CD4-positive, alpha-beta memory T cell (primary cell): ENCODE data around the gene CES3. TPM values are rescaled to one million over a fixed set of nuclear protein-coding genes. Genes with fewer than 3 reads are reported as not detected.
"Not testable (repeated sequence)": the region's sequence is repeated elsewhere in the genome, so short reads cannot be mapped to it uniquely, and the experiment has no call there.

ENCODE experiments used
- CTCF ChIA-PET: fragments of 350-600 bp; sonication (Branson Sonifier 250); formaldehyde crosslinking; loops from one replicate; lab custom pipeline; 2021; ENCODE audit warnings: inconsistent platforms; ENCODE audit not compliant: partially characterized antibody; lab: Charles Lee
- POLR2A ChIA-PET: fragments of 350-600 bp; sonication (Branson Sonifier 250); formaldehyde crosslinking; loops from one replicate; lab custom pipeline; 2021; ENCODE audit not compliant: partially characterized antibody; lab: Charles Lee
- DNase-seq, 5 donors: peaks; one replicate each; pipeline versions ENCODE4 v3.0.0 to v3.0.0-alpha.2; 2020 to 2022; ENCODE audit warnings: mixed read lengths in 1 of 5
- H3K27ac ChIP-seq: one replicate; pipeline ENCODE4 v1.7.0; 2013; ENCODE audit warnings: low read depth, low read length
- H3K27me3 ChIP-seq: 2 replicates; pipeline ENCODE4 v1.7.0; 2013; ENCODE audit warnings: mild to moderate bottlenecking, low read length, moderate library complexity; ENCODE audit not compliant: insufficient read depth
- H3K36me3 ChIP-seq: 2 replicates; pipeline ENCODE4 v1.7.0; 2013; ENCODE audit warnings: mild to moderate bottlenecking, low read length, moderate library complexity; ENCODE audit not compliant: insufficient read depth
- H3K4me1 ChIP-seq: 2 replicates; pipeline ENCODE4 v1.7.0; 2013; ENCODE audit warnings: mild to moderate bottlenecking, low read length, moderate library complexity; ENCODE audit not compliant: insufficient read depth
- H3K4me3 ChIP-seq, 2 donors: one replicate each; pipeline ENCODE4 v1.7.0; 2013; ENCODE audit warnings: low read length in 2 of 2, mild to moderate bottlenecking in 1 of 2
- H3K9me3 ChIP-seq, 2 donors: one replicate each; pipeline ENCODE4 v1.7.0; 2013; ENCODE audit warnings: low read length in 2 of 2, control low read depth in 1 of 2; ENCODE audit not compliant: control insufficient read depth in 1 of 2
- H3K27ac Mint-ChIP-seq, 7 donors: one replicate each; pipeline ENCODE4 v1.8.0; 2020 to 2021; ENCODE audit warnings: mixed read lengths in 7 of 7, mild to moderate bottlenecking in 6 of 7, inconsistent platforms in 3 of 7, moderate library complexity in 3 of 7
- H3K27me3 Mint-ChIP-seq, 2 donors: one replicate each; pipeline ENCODE4 v1.8.0; 2020 to 2021; ENCODE audit warnings: mixed read lengths in 2 of 2
- H3K36me3 Mint-ChIP-seq, 2 donors: one replicate each; pipeline ENCODE4 v1.8.0; 2020 to 2021; ENCODE audit warnings: mixed read lengths in 2 of 2, inconsistent platforms in 1 of 2, mild to moderate bottlenecking in 1 of 2
- H3K4me1 Mint-ChIP-seq, 4 donors: one replicate each; pipeline ENCODE4 v1.8.0; 2020 to 2021; ENCODE audit warnings: mixed read lengths in 4 of 4, mild to moderate bottlenecking in 1 of 4
- H3K4me3 Mint-ChIP-seq, 8 donors: one replicate each; pipeline ENCODE4 v1.8.0; 2020 to 2021; ENCODE audit warnings: mixed read lengths in 8 of 8, mild to moderate bottlenecking in 7 of 8, moderate library complexity in 6 of 8, inconsistent platforms in 3 of 8
- H3K9me3 Mint-ChIP-seq, 8 donors: one replicate each; pipeline ENCODE4 v1.8.0; 2020 to 2021; ENCODE audit warnings: mixed read lengths in 8 of 8, mild to moderate bottlenecking in 5 of 8, inconsistent platforms in 3 of 8, moderate library complexity in 1 of 8
- intact Hi-C: fragments of 100-400 bp; cut with micrococcal nuclease; formaldehyde crosslinking; loops from one replicate; pipeline ENCODE4 v1.15.1; 2023
- polyA plus RNA-seq, 2 donors: library from polyadenylated mRNA; unstranded; fragments of 300-500 nt; fragmentation: Illumina TruSeq; gene quantifications; one replicate each; pipeline ENCODE4 v1.2.3, GENCODE V29; 2021
- total RNA-seq, 2 experiments: library from RNA; stranded (reverse); gene quantifications; one replicate each; pipeline ENCODE4 v1.2.3, GENCODE V29; 2021

CES3 gene
- total and polyA plus RNA-seq, 4 experiments from 2014 or later: 0.32 to 0.61 TPM; not detected in 2

- ChIA-PET CTCF (interaction anchor here (1.0 to 1.6 kb wide), 3 partner anchors 10 to 103 kb away, joined by 3 to 5 read pairs (median 3); partner anchors contain the start of gene NAE1), POLR2A (interaction anchor here (0.9 to 2.3 kb wide), 10 partner anchors 8 to 337 kb away, joined by 3 to 13 read pairs (median 5); partner anchors contain the start of genes E2F4, FBXL8, NAE1 and PDP2)
- no peaks in the 10 kb centered on the region for H3K27me3 ChIP-seq
- peaks cover 6% of the 10 kb centered on the region for H3K36me3 ChIP-seq
- peak overlapping the region; percentile 82 to 98 for H3K4me3 ChIP-seq
- peak overlapping the region; percentile 97 to 99 (median 99) for H3K27ac Mint-ChIP-seq
- H3K4me1 ChIP-seq: peaks cover 49% of the 10 kb centered on the region
- H3K27me3 Mint-ChIP-seq: no peaks in the 10 kb centered on the region
- H3K4me3 Mint-ChIP-seq: peak overlapping the region; percentile 93 to 100 (median 99)
- H3K9me3 ChIP-seq: no peaks in the 10 kb centered on the region
- no peak for DNase-seq
- H3K27ac ChIP-seq: peak overlapping the region; percentile 97
- intact Hi-C loops: loop anchor here (2.0 kb wide), 1 partner anchor 61 kb away; no protein-coding TSS in a partner anchor
- peaks cover 31 to 70% (median 51%) of the 10 kb centered on the region in 4 donors for H3K4me1 Mint-ChIP-seq
- no peaks in the 10 kb centered on the region for H3K9me3 Mint-ChIP-seq
- peaks cover 10 to 56% of the 10 kb centered on the region in 2 donors for H3K36me3 Mint-ChIP-seq
These were observed 27.3 kb upstream of the CES3 start for GRCh38 chr16:66933776-66934137.

GRCh38 chr16:66934138-66934838 lies 26.8 kb upstream of the CES3 start, which contains the start of gene CIAO2B:
TSS of gene CIAO2B (minus strand) at chr16:66934402. CDS start at chr16:66934364, 38 bp downstream.
- ChIA-PET POLR2A (interaction anchor here (0.7 to 2.3 kb wide), 11 partner anchors 9 to 337 kb away, joined by 3 to 13 read pairs (median 4); partner anchors contain the start of genes E2F4, FBXL8, NAE1 and PDP2), CTCF (interaction anchor here (1.2 kb wide), 1 partner anchor 104 kb away, joined by 5 read pairs; the partner anchor contains the start of gene NAE1)
- H3K27me3 ChIP-seq: no peaks in the 10 kb centered on the region
- Mint-ChIP-seq H3K9me3 (no peaks in the 10 kb centered on the region), H3K27me3 (no peaks in the 10 kb centered on the region), H3K27ac (peak within 1 kb of the TSS; percentile 97 to 99 (median 99)), H3K4me1 (peaks cover 31 to 72% (median 51%) of the 10 kb centered on the region in 4 donors), H3K36me3 (peaks cover 10 to 60% of the 10 kb centered on the region in 2 donors), H3K4me3 (peak within 1 kb of the TSS; percentile 93 to 100 (median 99))
- intact Hi-C loops: loop anchor here (2.0 kb wide), 1 partner anchor 61 kb away; no protein-coding TSS in a partner anchor
- no peaks in the 10 kb centered on the region for H3K9me3 ChIP-seq
- H3K27ac ChIP-seq: peak within 1 kb of the TSS; percentile 97
- H3K4me1 ChIP-seq: peaks cover 49% of the 10 kb centered on the region
- peaks cover 8% of the 10 kb centered on the region for H3K36me3 ChIP-seq
- H3K4me3 ChIP-seq: peak within 1 kb of the TSS; percentile 88 to 98
- DNase-seq: peak; percentile 88 to 93 (median 90)

GRCh38 chr16:66934839-66935313 lies 26.2 kb upstream of the CES3 start:
- H3K9me3 ChIP-seq, CTCF ChIA-PET, DNase-seq, H3K27me3 Mint-ChIP-seq, H3K27me3 ChIP-seq, H3K9me3 Mint-ChIP-seq: not testable (repeated sequence)
- POLR2A ChIA-PET: interaction anchor here (0.7 to 2.3 kb wide), 7 partner anchors 9 to 336 kb away, joined by 3 to 13 read pairs (median 6); partner anchors contain the start of genes FBXL8, NAE1, PDP2 and TRADD
- H3K36me3 ChIP-seq: peaks cover 14% of the 10 kb centered on the region
- peak overlapping the region; percentile 97 for H3K27ac ChIP-seq
- H3K4me3 ChIP-seq: peak overlapping the region; percentile 88 to 98
- Mint-ChIP-seq H3K36me3 (peaks cover 13 to 63% of the 10 kb centered on the region in 2 donors), H3K27ac (peak overlapping the region; percentile 97 to 99 (median 99)), H3K4me3 (peak overlapping the region; percentile 93 to 100 (median 99)), H3K4me1 (peaks cover 32 to 72% (median 51%) of the 10 kb centered on the region in 4 donors)
- H3K4me1 ChIP-seq: peaks cover 49% of the 10 kb centered on the region
- intact Hi-C loops: loop anchor here (2.0 kb wide), 1 partner anchor 62 kb away; no protein-coding TSS in a partner anchor

GRCh38 chr16:66935314-66936011 lies 25.6 kb upstream of the CES3 start, which contains the start of gene CES2:
TSS of gene CES2 (plus strand) at chr16:66935516. CDS start at chr16:66935636, 120 bp downstream.
- H3K27me3 ChIP-seq: no peaks in the 10 kb centered on the region
- DNase-seq: no peak
- Mint-ChIP-seq H3K27me3 (no peaks in the 10 kb centered on the region), H3K36me3 (peaks cover 14 to 63% of the 10 kb centered on the region in 2 donors), H3K4me3 (peak within 1 kb of the TSS; percentile 93 to 100 (median 99)), H3K27ac (peak within 1 kb of the TSS; percentile 97 to 99 (median 99)), H3K4me1 (peaks cover 33 to 72% (median 51%) of the 10 kb centered on the region in 4 donors), H3K9me3 (no peaks in the 10 kb centered on the region)
- CTCF ChIA-PET: no interaction called here
- peak within 1 kb of the TSS; percentile 97 for H3K27ac ChIP-seq
- peak within 1 kb of the TSS; percentile 88 to 98 for H3K4me3 ChIP-seq
- peaks cover 16% of the 10 kb centered on the region for H3K36me3 ChIP-seq
- peaks cover 49% of the 10 kb centered on the region for H3K4me1 ChIP-seq
- H3K9me3 ChIP-seq: no peaks in the 10 kb centered on the region
- intact Hi-C loops: loop anchor here (2.0 kb wide), 1 partner anchor 63 kb away; no protein-coding TSS in a partner anchor
- POLR2A ChIA-PET: interaction anchor here (0.7 to 1.9 kb wide), 3 partner anchors 8 to 219 kb away, joined by 3 to 10 read pairs (median 4); partner anchors contain the start of gene NAE1

GRCh38 chr16:66936462-66936861 lies 24.6 kb upstream of the CES3 start:
- peaks cover 26% of the 10 kb centered on the region for H3K36me3 ChIP-seq
- Mint-ChIP-seq H3K9me3 (no peaks in the 10 kb centered on the region), H3K27ac (peak overlapping the region; percentile 25 to 80 (median 61)), H3K36me3 (peaks cover 17 to 65% of the 10 kb centered on the region in 2 donors), H3K4me1 (peaks cover 33 to 72% (median 51%) of the 10 kb centered on the region in 4 donors), H3K4me3 (peak overlapping the region in 7 of 8 donors; percentile 16 to 93 (median 62)), H3K27me3 (no peaks in the 10 kb centered on the region)
- CTCF ChIA-PET: no interaction called here
- no peak overlapping the region for H3K27ac ChIP-seq
- intact Hi-C loops: no loop called here
- H3K4me1 ChIP-seq: peaks cover 49% of the 10 kb centered on the region
- no peak for DNase-seq
- no peak overlapping the region for H3K4me3 ChIP-seq
- H3K9me3 ChIP-seq: no peaks in the 10 kb centered on the region
- POLR2A ChIA-PET: no interaction called here
- H3K27me3 ChIP-seq: no peaks in the 10 kb centered on the region

- no peak overlapping the region for H3K4me3 ChIP-seq
- H3K36me3 ChIP-seq: peaks cover 32% of the 10 kb centered on the region
- Mint-ChIP-seq H3K4me3 (peak overlapping the region in 7 of 8 donors; percentile 44 to 93 (median 62)), H3K27me3 (no peaks in the 10 kb centered on the region), H3K27ac (peak overlapping the region; percentile 25 to 91 (median 61)), H3K4me1 (peaks cover 31 to 67% (median 46%) of the 10 kb centered on the region in 4 donors), H3K9me3 (no peaks in the 10 kb centered on the region), H3K36me3 (peaks cover 20 to 65% of the 10 kb centered on the region in 2 donors)
- CTCF ChIA-PET: interaction anchor here (0.7 kb wide), 1 partner anchor 64 kb away, joined by 3 read pairs; no protein-coding TSS in a partner anchor
- H3K4me1 ChIP-seq: peaks cover 47% of the 10 kb centered on the region
- no peaks in the 10 kb centered on the region for H3K27me3 ChIP-seq
- H3K9me3 ChIP-seq: no peaks in the 10 kb centered on the region
- DNase-seq: no peak
- H3K27ac ChIP-seq: no peak overlapping the region
- intact Hi-C loops: no loop called here
- POLR2A ChIA-PET: no interaction called here
These were observed 24.0 kb upstream of the CES3 start for GRCh38 chr16:66936889-66937554.
